Measurements from ENCODE around the gene CCDC185.

DNA sequence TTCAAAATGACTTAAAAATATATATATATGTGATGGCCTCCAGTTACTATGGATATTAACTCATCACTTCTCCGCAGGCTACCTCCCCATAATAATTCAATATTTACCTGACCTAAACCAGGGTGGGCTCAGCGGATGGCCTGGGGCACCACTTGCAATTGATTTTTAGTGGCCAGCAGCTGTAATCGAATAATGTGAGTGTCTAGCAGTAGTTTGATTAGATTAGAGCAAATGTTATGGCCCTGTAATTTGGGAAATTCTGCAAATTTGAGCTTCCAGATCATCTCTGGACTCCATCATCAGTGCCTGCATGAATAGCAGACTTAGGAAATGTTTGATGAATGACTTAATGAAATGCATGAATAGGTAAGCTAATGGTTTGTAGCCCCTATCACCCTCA, 44.0 kb upstream of the CCDC185 start:
- TF ChIP-seq POLR2A (IDR thresholded peaks at IDR 0.05; ENCODE audit: low read length) (no peak), GATA1 (IDR thresholded peaks at IDR 0.05; ENCODE audit: low read depth, low read length) (no peak)

Measured in erythroblast (primary cell).